Osteoblast (primary cell): ENCODE data around the gene PICK1. TPM values are rescaled to one million over a fixed set of nuclear protein-coding genes. Genes with fewer than 3 reads are reported as not detected.
"Not testable (repeated sequence)": the region's sequence is repeated elsewhere in the genome, so short reads cannot be mapped to it uniquely, and the experiment has no call there.

Experiments used
- DNase-seq: peaks from one replicate; pipeline ENCODE4 v3.0.0; 2011; ENCODE audit warnings: low spot score, mixed read lengths; ENCODE audit not compliant: insufficient read length; ENCODE audit errors: missing footprints
- H2AFZ ChIP-seq: 2 replicates; pipeline ENCODE4 v1.6.0; 2011; ENCODE audit warnings: mild to moderate bottlenecking, low read length
- H3K27ac ChIP-seq: 2 replicates; pipeline ENCODE4 v1.5.1; 2011; ENCODE audit warnings: mild to moderate bottlenecking, low read depth, low read length, moderate library complexity
- H3K27me3 ChIP-seq: 2 replicates; pipeline ENCODE4 v1.6.0; 2012; ENCODE audit warnings: mild to moderate bottlenecking, control low read depth, inconsistent platforms, low read length, moderate library complexity; ENCODE audit not compliant: insufficient read depth
- H3K36me3 ChIP-seq: 2 replicates; pipeline ENCODE4 v1.5.1; 2011; ENCODE audit warnings: mild to moderate bottlenecking, low read length, control low read depth, moderate library complexity; ENCODE audit not compliant: insufficient read depth
- H3K4me1 ChIP-seq: 2 replicates; pipeline ENCODE4 v1.5.1; 2011; ENCODE audit warnings: mild to moderate bottlenecking, low read length, control low read depth, moderate library complexity; ENCODE audit not compliant: insufficient read depth
- H3K4me2 ChIP-seq: 2 replicates; pipeline ENCODE4 v1.6.0; 2011; ENCODE audit warnings: mild to moderate bottlenecking, low read length; ENCODE audit not compliant: insufficient read depth
- H3K4me3 ChIP-seq: fragments of 200-600 bp; sonication (generic); 3 replicates; pipeline ENCODE4 v1.5.1; 2012; ENCODE audit warnings: mild to moderate bottlenecking, low read length, inconsistent platforms; ENCODE audit not compliant: insufficient read depth
- H3K79me2 ChIP-seq: 2 replicates; pipeline ENCODE4 v1.6.0; 2012; ENCODE audit warnings: mild to moderate bottlenecking, low read length, control low read depth, inconsistent platforms; ENCODE audit not compliant: insufficient read depth
- H3K9me3 ChIP-seq: 2 replicates; pipeline ENCODE4 v1.5.1; 2011; ENCODE audit warnings: low read depth, low read length, control low read depth
- H4K20me1 ChIP-seq: 2 replicates; pipeline ENCODE4 v1.6.0; 2012; ENCODE audit warnings: mild to moderate bottlenecking, low read length, control low read depth; ENCODE audit not compliant: insufficient read depth
- total RNA-seq: library from RNA; depleted of rRNA; stranded (reverse); fragments of >200 nt; gene quantifications from 2 replicates; pipeline ENCODE4 v1.2.3, GENCODE V29; 2012
- TF ChIP-seq, protein P1 (sequence below): IDR thresholded peaks from 2 replicates; pipeline ENCODE4 v1.5.1; 2011; ENCODE audit warnings: mild to moderate bottlenecking, low read depth, low read length, moderate library complexity; ENCODE audit errors: extremely low read depth

Gene PICK1
- total RNA-seq, 1 donor: 15.6 TPM

DNA sequence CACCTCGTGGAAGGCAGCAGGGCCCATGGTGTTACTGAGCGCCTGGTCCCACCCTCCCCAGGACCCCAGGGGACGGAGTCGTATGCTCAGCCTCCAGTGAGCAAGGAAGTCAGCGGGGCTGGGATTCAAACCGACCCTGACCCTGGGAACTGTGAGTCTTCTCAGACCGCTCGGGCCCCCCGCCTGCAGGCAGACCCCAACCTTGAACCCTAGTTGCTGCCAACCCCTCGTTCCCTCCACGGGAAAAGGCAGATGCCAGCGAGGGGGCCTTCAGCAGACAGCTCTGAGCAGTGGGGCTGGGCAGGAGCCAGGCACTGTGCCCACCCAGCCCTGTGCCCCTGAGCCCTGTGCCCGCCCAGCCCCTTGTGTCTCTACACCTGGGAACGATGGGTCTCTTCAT is 20.4 kb downstream of the PICK1 start:
- Histone ChIP-seq H3K36me3 (peaks cover 13% of the 10 kb centered on the region), H3K4me1 (no peaks in the 10 kb centered on the region), H3K79me2 (no peaks in the 10 kb centered on the region), H3K9me3 (no peaks in the 10 kb centered on the region), H3K4me2 (no peak overlapping the region), H3K27ac (no peak overlapping the region), H4K20me1 (peaks cover 3% of the 10 kb centered on the region), H3K27me3 (peaks cover 19% of the 10 kb centered on the region), H3K4me3 (no peak overlapping the region), H2AFZ (no peak overlapping the region)
- peak; percentile 87 for DNase-seq
- TF ChIP-seq, protein P1, sequence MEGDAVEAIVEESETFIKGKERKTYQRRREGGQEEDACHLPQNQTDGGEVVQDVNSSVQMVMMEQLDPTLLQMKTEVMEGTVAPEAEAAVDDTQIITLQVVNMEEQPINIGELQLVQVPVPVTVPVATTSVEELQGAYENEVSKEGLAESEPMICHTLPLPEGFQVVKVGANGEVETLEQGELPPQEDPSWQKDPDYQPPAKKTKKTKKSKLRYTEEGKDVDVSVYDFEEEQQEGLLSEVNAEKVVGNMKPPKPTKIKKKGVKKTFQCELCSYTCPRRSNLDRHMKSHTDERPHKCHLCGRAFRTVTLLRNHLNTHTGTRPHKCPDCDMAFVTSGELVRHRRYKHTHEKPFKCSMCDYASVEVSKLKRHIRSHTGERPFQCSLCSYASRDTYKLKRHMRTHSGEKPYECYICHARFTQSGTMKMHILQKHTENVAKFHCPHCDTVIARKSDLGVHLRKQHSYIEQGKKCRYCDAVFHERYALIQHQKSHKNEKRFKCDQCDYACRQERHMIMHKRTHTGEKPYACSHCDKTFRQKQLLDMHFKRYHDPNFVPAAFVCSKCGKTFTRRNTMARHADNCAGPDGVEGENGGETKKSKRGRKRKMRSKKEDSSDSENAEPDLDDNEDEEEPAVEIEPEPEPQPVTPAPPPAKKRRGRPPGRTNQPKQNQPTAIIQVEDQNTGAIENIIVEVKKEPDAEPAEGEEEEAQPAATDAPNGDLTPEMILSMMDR: no peak

DNA sequence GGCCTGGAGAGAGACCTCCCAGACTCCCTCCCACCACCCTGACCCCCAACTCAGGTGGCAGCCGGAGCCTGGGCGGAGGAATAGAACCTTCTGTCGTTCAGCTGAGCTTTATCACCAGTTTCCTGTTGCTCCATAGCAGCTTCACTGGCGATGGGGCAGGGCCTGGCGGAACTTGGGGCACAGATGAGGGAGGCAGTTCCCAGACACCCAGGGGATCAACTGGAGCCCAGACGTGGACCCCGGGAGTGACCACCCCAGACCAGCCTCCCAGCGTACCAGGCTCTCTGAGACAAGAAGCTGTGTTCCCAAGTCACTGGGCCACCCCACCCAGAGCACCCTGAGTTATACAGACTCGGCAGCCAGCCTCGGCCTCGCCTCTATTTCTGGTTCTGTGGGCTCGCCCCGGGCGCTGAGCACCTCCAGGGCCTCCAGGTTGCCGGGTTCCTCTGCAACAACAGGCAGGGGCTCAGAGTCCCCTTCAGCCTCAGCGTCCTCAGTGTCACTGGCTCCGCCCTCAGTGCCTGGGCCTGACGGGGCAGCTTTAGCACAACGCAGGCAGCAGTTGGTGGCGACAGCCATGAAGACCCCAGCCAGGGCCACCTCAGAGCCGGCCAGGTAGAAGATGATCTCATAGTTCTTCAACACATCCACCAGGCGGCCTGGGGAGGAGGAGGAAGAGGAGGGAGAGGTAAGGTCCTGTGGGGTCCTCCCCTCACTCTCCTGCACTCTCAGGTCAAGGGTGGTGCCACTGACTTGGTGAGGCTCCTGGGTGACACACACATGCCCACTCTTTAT is 21.0 kb downstream of the PICK1 start:
- Histone ChIP-seq H3K36me3 (peaks cover 6% of the 10 kb centered on the region), H2AFZ (no peak overlapping the region), H3K9me3 (no peaks in the 10 kb centered on the region), H3K27ac (no peak overlapping the region), H3K79me2 (no peaks in the 10 kb centered on the region), H3K4me2 (no peak overlapping the region), H4K20me1 (peaks cover 3% of the 10 kb centered on the region), H3K27me3 (peaks cover 19% of the 10 kb centered on the region), H3K4me1 (no peaks in the 10 kb centered on the region), H3K4me3 (no peak overlapping the region)
- TF ChIP-seq, protein P1: no peak
- DNase-seq: peak; percentile 81

DNA sequence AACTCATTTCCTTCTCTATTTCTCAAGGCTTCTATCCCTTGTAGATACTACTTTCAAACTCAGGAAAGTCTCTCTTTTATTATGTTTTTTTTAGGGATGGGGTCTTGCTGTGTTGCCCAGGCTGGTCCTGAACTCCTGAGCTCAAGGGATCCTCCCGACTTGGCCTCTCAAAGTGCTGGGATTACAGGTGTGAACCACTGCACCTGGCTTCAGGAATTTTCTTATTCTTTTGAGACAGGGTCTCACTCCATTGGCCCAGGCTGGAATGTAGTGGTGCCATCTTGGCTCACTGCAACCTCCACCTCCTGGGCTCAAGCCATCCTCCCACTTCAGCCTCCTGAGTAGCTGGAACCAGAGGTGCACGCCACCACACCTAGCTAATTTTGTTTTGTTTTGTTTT is 22.0 kb downstream of the PICK1 start:
- not testable (repeated sequence) for H4K20me1 ChIP-seq, H3K4me2 ChIP-seq, H3K27ac ChIP-seq, H3K79me2 ChIP-seq, H3K36me3 ChIP-seq, H3K9me3 ChIP-seq, H2AFZ ChIP-seq, H3K4me3 ChIP-seq, H3K4me1 ChIP-seq
- peaks cover 19% of the 10 kb centered on the region for H3K27me3 ChIP-seq
- DNase-seq: peak; percentile 76

DNA sequence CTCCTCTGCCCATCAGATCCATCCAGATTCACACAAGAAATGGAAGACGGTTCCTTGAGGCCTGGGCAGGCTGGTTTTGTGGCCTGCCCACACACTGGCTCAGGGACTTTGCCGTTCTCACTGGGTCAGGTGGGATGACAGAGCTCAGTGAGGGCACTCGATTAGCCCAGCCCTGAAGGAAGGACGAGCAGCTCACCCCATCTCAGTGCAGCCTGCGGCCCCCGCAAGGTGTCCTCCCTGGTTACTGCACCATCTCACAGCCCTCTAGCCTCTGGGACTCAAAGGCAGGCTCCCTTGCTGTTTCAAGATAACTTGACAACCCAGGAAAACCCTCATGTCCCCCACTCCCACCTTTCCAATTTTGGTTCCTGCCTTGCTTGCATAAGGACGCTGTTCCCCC is 22.6 kb downstream of the PICK1 start:
- peaks cover 3% of the 10 kb centered on the region for H4K20me1 ChIP-seq
- H3K4me1 ChIP-seq: no peaks in the 10 kb centered on the region
- peaks cover 19% of the 10 kb centered on the region for H3K27me3 ChIP-seq
- H3K36me3 ChIP-seq: peaks cover 2% of the 10 kb centered on the region
- no peak overlapping the region for H2AFZ ChIP-seq
- H3K9me3 ChIP-seq: no peaks in the 10 kb centered on the region
- TF ChIP-seq, protein P1: no peak
- DNase-seq: peak; percentile 80
- H3K4me3 ChIP-seq: no peak overlapping the region
- no peak overlapping the region for H3K4me2 ChIP-seq
- no peak overlapping the region for H3K27ac ChIP-seq
- no peaks in the 10 kb centered on the region for H3K79me2 ChIP-seq
